Stimulated activated CD8-positive, alpha-beta memory T cell treated with anti-CD3 and anti-CD28 coated beads, Interleukin-7, amount 100 ng/mL, for 48 hours (primary cell): ENCODE measurements around the gene ANKRD29.
"Not testable (repeated sequence)": the region's sequence is repeated elsewhere in the genome, so short reads cannot be mapped to it uniquely, and the experiment has no call there.

Experiments used
- DNase-seq, 2 donors: peaks; one replicate each; pipeline ENCODE4 v3.0.0-alpha.2; 2020; ENCODE audit warnings: low read depth in 1 of 2; ENCODE audit errors: extremely low read depth in 1 of 2

The ANKRD29 gene

DNA sequence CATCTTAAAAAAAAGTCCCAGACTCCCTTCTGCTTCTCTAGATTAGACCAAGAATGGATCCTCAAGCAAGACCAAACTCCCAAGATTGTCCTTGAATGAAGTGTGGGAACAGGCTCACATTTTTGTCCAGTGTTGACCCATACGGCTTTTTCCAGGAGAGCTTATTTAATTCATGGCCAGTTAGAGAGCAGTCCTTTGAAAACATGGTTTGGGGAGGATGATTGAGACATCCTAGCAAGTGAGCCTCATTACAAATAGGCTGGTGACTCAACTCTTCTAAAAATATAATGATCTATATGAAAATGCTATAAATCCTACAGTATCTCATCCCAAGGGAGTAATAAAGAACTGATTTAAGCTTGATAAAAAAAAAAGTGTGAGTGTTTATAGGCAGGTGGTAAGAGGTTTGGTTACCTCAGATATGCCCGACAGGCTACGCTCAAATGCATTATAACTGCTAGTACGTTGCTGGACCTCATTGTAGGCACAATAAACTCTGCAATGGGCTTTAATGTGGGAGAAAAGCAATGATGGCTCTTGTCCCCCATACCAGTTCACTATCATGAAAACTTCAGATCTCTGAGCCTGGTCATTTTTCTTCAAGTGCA is 17.0 kb downstream of the ANKRD29 start:
- DNase-seq: no peak

DNA sequence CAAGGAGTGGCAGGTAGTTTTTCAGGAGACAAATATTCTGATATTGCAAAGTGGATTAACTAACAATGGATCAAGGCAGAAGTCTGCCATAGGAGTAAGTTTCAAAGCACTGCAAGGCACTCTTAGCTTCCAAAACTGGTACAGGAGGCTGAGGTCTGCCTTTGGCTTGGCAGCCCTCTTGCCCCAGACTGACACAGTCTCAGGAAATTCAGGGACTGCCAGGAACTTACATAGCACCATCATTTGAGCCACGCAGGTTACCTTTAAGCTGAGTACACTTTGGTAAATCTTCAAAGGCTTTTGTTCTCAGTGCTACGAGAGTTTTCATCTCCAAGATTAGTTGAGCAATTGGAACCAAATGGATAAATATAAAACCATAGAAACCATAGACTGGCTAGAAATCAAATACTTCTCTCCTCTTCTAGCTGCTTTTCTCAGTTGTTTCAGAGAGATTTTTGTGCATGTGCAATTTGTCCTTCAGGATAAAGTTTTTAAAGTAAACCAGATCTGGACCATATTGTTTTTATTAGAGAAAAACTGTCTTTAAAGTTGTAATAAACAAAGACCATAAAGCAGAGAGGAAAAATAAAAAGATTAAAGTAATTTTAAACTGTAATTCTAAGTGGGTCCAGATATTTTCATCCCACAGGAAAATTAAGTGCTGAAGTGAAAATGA is 18.8 kb downstream of the ANKRD29 start:
- no peak for DNase-seq

DNA sequence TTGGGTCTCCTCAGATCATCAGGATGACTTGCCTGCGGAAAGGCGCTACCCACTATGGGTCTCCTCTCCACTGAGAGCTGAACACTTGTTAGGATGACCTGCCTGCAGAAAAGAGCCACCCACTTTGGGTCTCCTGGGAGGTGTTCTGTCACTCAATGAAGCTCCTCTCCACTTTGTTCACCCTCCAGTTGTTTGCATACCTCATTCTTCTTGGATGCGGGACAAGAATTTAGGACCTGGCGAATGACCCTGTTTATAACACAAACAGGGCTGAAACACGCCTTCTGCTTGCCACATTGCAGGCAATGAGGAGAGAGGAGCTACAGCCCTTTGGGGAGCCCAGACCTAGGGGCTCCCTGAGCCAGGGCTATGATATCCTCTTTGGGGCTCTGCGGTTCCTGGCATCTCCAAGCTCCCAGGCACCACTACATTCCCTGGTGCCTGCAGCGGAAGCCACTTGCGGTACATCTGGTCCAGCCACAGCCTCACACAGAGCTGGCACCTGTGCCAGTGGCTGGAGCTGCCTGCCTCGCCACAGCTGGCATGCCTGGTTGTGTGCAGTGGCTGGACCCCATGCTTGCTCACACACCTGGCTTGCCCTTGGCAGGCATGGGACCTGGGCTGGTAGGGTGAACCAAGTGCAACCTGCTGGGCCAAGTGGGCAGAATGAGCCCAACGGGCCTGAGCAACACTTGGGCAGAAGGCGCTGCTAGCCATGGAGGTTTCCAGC is 20.6 kb downstream of the ANKRD29 start:
- DNase-seq: no peak

DNA sequence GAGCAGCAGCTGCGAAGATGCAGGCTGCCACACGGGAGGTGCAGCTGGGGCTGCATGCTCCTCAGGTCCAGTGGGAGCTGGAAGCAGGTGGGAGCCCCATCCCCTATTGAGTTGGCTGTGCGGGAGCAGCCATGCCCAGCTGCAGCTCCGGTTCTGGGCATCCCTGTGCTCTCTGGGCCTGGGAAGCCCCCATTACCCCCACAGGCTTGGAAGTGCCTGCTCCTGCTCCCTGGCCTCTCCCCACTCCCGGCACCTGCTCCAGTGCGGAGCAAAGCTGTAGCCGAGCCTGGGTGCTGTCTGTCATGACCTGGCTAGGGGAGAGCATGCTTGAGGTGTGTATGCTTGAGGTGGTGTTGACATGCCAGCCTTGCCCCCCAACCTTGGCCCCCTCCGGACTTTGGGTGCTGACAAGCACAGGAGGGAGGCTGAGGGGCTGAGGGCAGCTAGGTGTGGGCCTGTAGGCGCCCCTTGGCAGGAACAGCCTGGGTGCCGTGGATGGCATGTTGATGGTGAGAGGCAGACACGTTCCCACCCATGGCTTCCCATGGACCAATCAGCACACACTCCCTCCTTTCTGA is 21.5 kb downstream of the ANKRD29 start:
- DNase-seq: no peak

DNA sequence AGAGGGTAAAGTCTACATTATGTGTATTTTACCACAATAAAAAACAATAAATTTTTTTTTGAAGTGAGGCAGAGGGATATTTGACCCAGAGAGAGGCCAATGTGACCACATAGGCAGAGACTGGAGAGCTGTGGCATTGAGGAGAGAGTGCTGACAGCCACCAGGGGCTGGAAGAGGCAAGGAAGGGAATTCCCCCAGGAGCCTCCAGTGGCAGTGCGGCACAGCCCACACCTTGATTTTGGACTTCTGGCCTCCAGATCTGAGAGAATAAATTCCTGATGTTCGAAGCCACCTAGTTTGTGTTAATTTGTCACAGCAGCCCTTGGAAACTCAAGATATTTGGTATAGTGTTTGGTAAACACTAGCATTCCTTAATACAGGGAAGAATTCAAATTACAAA is 22.7 kb downstream of the ANKRD29 start:
- no peak for DNase-seq

DNA sequence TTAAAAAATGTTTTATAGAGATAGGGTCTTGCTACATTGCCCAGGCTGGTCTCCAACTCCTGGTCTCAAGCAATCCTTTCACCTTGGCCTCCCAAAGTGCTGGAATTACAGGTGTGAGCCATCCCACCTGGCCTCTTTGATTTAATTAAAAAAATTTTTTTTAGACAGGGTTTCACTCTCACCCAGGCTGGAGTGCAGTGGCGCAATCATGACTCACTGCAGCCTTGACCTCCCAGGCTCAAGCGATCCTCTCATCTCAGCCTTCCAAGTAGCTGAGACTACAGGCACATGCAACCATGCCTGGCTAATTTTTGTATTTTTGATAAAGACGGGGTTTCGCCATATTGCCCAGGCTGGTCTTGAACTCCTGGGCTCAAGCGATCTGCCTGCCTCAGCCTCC is 26.3 kb downstream of the ANKRD29 start:
- not testable (repeated sequence) for DNase-seq

DNA sequence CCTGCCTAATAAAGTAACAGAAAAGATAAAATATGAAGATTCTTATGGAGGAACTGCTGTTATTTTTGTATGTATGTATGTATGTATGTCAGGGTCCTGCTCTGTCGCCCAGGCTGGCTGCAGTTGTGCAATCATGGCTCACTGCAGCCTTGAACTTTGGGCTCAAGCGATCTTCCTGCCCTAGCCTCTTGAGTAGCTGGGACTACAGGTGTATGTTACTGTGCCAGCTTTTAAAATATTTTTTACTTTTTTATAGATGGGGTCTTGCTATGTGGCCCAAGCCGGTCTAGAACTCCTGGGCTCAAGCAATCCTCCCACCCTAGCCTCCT is 26.7 kb downstream of the ANKRD29 start:
- DNase-seq: no peak

DNA sequence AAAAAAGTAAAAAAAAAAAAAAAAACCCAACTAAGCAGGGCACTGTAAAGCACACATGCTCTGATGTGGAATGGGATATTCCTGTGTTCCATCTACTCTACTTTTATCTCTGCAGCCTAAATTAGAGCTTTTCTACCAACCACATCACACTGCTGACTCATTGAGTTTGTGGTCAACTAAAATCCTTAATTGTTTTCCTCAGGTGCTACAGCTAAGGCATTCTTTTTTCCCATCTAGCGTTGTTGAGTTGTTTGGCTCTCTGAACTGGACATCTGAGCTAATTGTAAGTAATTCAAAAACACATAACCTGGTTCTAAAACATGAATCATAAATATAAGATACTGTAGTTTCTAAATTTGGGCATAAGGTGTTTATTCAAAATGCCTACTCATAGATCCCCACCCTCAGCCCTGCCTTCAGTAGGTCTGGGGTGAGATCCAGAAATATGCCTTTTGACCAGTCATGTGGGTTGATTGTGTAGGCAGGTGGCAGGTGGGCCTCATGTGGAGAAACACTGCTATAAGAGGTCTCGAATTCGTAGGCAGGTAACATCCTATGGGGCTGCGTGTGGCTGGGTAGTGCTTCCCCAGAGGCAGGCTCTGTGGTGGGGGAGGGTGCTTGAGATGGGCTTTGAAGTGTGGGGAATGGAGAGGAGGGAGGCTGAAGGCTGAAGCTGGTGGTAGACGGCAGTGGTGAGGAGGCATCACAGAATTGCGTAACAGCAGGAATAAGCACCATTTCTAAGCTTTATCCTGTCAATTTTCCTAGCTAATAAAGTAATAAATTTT is 27.2 kb downstream of the ANKRD29 start:
- no peak for DNase-seq

DNA sequence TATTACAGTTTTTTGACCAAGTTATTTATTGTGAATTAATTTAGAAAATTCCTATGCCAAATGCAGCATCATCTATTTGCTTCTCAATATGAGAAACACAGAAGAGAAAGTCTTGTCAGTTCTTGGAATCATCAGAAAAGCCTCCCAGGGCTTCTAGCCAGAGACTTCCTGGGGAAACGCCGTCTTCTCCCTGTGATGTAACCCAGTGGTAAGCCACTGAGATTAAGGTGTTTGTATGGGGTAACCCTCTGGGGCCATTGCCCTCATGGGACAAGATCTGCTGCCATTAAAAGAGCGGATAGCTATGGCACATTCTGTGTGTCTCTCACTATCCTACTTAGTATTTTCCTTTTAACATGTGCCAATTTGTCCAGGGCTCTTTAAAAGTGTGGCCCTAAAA is 28.0 kb downstream of the ANKRD29 start:
- no peak for DNase-seq

DNA sequence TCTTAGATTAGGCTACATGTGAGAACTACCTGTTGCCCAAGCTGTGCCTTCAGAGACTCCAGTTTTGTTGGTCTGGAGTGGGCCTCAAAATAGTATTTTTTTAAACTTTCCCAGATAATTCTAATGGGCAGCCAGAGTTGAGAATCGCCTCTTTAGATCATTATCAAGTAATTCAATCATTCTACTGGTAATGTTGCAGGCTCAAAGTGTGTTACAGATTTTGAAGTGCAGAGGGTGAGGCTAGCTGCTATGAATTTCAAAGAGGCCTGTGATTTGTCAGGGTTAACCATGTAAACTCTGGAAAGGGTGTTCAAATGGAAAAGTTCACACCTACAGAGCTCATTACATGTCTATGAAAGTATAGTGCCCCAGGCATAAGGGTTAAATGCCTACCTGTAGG is 30.1 kb downstream of the ANKRD29 start:
- DNase-seq: no peak

DNA sequence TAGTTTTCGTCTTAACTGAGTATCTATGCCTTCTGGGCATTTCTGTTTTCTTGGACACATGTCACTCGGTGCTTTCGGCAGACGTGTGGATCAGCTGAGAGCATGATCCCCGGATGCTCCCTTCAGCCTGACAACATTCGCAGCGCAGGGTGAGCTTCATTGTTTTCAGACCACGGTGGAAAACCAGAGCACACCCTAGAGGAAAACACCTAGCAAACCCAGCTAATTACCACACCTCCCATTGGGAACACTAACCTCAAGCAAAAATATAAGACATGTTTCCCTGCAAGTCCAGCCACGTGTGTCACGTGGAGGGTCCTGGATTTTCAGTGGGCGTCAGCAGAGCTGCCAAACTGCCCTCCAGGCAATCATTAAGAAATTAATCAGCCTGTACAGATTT is 31.0 kb downstream of the ANKRD29 start:
- DNase-seq: no peak

DNA sequence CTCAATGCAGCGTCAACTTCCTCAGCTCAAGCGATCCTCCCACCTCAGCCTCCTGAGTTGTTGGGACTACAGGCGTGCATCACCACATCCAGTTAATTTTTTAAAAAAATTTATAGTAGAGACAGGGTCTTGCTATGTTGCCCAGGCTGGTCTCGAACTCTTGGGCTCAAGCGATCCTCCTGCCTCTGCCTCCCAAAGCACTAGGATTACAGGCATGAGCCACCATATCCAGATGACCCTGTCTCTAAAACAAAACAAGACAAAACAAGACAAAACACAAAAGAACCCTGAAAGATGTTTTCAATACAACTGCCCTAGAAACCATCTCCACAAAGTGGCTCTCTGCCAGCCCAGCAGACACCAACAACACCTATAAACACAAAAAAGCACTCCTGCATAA is 31.4 kb downstream of the ANKRD29 start:
- no peak for DNase-seq

DNA sequence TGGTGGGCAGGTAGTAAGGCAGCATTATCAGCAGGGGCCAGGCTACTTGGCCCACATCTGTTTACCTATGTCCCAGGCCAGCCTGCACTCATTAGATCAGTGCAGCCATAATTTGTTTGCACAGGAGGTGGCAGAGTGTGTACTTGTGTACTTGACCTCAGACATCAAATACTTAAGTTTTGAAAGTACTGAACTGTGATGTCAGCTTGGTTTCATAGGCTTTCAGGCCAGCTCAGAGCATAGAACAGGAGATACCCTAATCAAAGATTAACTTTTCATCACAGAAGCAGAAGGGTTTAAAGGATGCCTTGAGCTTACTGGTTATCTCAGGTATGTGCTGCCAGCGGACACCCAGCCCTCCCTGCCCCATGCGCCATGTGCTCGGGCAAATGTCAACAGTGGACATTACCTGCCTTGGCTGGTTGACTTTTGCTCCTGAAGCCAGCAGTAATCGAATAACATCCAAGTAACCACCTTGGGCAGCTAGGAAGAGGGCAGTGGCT is 33.2 kb downstream of the ANKRD29 start:
- DNase-seq: no peak

DNA sequence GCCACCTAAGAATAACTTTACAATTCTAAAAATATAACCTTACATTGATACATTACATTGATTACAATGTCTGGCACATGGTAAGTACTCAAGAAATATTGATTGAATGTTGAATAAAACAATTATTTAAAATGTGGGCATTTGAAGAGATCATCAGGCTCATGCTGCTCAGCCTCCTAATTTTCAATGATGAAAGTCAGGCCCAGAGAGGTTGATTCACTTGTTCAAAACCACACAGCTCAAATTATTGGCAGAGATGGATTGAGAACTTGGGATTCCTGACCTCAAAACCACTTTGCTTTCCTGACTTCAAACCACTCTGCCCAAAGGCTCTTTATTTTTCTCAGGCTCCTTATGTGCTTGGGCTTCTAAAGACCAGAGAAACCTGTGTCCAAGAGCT is 34.7 kb downstream of the ANKRD29 start:
- DNase-seq: no peak

DNA sequence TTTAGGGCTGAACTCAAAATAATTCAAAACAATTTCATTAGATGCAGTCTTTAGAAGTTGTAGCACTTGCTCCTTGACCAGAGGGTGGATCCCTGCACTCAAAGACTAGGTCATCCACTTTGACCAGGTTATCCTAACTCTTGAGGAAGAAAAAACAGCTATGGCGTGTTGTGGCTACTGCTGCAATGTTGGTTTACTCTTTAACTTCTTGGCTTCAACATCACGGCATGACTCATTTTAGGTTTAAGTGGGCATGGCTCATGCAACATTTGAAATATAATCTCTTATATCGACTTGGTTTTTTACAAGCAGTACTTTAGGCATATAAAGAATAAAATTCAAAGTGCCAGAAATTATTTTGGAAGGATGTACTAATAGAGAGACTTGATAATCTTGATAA is 35.4 kb downstream of the ANKRD29 start:
- DNase-seq: no peak

DNA sequence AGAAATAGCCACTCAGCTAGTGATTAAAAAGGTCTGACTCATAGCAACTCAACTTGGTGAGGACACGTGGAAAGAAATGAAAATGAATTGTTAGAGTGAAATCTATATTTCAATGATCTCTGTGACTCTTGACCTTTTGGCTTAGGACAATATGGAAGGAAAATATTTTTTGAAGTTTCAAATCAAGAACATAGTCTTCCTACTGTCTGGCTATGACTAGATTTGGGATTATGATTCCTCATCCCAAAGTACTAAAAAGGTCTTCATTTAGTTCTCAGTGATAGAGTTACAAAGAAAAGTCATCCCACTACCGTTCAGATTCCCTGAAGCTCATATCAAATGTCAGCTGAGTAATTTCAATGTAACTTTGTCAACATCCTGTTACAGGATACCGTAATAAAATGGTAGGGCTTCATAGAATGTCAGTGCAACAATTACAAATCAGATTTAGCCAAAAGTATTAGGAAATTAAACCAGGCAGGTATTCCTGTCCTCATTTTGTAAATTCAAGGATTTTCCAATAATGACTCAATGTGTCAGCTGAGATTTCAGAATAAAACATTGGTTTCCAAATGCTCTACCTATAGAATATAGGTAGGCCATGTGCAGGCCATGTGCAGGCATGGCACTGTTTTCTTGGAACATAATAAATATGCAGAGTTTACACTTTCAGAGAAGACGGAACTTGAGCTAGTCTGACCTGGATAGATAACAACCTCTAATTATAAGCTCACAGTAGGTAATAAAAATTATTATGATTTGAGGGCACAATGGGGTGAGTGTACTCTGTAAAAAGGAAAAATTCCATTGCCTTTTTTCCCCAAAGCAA is 36.0 kb downstream of the ANKRD29 start:
- DNase-seq: no peak

DNA sequence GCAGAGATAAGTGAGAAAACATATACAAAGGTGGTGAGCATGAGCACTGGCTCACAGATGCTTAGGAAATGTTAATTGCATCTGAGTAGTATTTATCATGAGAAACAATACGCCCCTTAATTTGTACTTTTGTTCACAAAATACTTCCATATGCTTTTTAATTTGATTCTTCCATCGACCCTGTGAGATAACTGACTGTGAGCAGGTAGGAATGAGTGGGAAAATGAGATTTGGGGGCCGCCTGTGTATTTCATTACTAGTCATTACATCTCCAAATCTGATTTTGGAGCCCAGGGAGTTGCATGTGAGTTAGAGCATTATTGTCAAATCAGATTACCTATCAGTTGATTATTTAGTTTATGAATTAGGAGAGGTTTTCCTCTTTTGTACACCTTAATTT is 39.7 kb downstream of the ANKRD29 start:
- no peak for DNase-seq

DNA sequence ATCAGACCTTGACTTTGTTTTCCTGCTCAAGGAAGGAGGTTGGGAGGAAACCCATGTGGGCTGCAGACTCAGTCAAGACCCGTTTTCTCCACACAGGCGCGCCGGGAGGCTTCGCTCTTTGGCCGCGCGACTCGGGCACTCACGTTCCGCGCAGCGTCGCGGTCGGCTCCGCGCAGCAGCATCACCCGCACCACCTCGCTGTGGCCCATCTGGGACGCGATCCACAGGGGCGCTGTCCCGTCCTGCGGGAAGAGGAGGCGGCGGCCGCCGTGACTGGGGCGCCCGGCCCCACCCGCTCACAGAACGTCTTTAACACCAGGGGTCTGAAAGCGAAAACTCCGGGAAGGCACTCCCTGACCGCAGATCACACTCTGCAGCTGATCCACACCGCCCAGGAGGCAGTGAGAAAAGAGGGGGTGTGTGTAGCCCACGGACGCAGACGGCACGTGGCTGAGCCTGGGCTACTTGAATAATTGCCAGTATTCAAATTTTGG is 43.3 kb downstream of the ANKRD29 start:
- DNase-seq: no peak

DNA sequence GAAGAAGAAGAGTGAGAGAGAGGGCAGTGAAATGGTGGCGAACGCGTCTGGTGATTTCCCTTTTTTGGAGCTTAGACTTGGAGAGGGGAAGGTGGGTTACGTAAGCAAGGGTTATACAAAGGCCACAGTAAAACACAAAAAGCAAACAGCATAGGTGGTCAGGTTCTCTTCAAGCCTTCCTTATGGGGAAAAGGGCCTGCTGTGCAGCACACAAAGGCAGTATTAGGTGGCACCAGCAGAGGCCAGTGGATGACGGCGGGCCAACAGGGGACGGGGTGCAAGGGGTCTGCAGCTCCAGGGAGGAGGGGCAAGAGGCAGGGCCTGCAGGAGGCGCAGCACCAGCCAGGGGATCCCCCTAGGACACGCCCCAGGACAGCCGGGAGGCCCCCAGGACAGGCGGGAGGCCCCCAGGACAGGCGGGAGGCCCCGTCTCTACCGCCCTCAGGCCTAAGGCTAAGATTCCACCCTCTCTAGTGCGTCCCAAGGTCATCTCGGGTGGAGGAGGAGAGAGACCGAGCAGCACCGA is 43.8 kb downstream of the ANKRD29 start:
- no peak for DNase-seq
